CD4-positive, alpha-beta T cell (primary cell): ENCODE data around the gene KCNS1. TPM values are rescaled to one million over a fixed set of nuclear protein-coding genes. Genes with fewer than 3 reads are reported as not detected.

Experiments
- ATAC-seq: fragments of 200-7000 bp; cut with Tn5 transposase; one replicate; pipeline ENCODE4 v1.10.0; 2022; ENCODE audit warnings: mild to moderate bottlenecking; ENCODE audit not compliant: poor library complexity
- CTCF ChIA-PET: fragments of 350-600 bp; sonication (Branson Sonifier 250); formaldehyde crosslinking; loops from one replicate; lab custom pipeline; 2021; ENCODE audit warnings: antibody characterized with exemption, inconsistent platforms; lab: Charles Lee
- POLR2A ChIA-PET: fragments of 350-600 bp; sonication (Branson Sonifier 250); formaldehyde crosslinking; loops from one replicate; lab custom pipeline; 2021; ENCODE audit warnings: antibody characterized with exemption, inconsistent platforms; lab: Charles Lee
- DNase-seq, 14 experiments: peaks; one replicate each; pipeline ENCODE4 v3.0.0-alpha.2; 2013 to 2020; ENCODE audit warnings: mixed read lengths in 2 of 14
- H3K27ac ChIP-seq, 2 donors: one replicate each; pipeline versions ENCODE4 v1.5.1 to v1.7.0; 2013; ENCODE audit warnings: low read length in 2 of 2, low read depth in 1 of 2, mild to moderate bottlenecking in 1 of 2
- H3K27me3 ChIP-seq, 2 experiments: 1 replicate in 1 of 2; 2 replicates in 1 of 2; pipeline versions ENCODE4 v1.6.1 to v1.7.0; 2013; ENCODE audit warnings: low read length in 2 of 2, control low read depth in 1 of 2, mild to moderate bottlenecking in 1 of 2, moderate library complexity in 1 of 2; ENCODE audit not compliant: insufficient read depth in 2 of 2, control insufficient read depth in 1 of 2
- H3K36me3 ChIP-seq: one replicate; pipeline ENCODE4 v1.6.1; 2013; ENCODE audit warnings: low read length, control low read depth; ENCODE audit not compliant: insufficient read depth
- H3K4me1 ChIP-seq: one replicate; pipeline ENCODE4 v1.6.1; 2013; ENCODE audit warnings: low read length, control low read depth; ENCODE audit not compliant: insufficient read depth
- H3K4me3 ChIP-seq: one replicate; pipeline ENCODE4 v1.5.1; 2013; ENCODE audit warnings: mild to moderate bottlenecking, low read length, moderate library complexity
- H3K9me3 ChIP-seq, 2 experiments: 1 replicate in 1 of 2; 2 replicates in 1 of 2; pipeline versions ENCODE4 v1.6.1 to v1.7.0; 2013; ENCODE audit warnings: low read length in 2 of 2, mild to moderate bottlenecking in 2 of 2, control low read depth in 1 of 2, moderate library complexity in 1 of 2; ENCODE audit not compliant: control insufficient read depth in 1 of 2, insufficient read depth in 1 of 2
- H3K27ac Mint-ChIP-seq: one replicate; pipeline ENCODE4 v1.8.0; 2020; ENCODE audit warnings: mixed read lengths
- H3K27me3 Mint-ChIP-seq: one replicate; pipeline ENCODE4 v1.8.0; 2021; ENCODE audit warnings: mixed read lengths
- H3K36me3 Mint-ChIP-seq: one replicate; pipeline ENCODE4 v1.8.0; 2021; ENCODE audit warnings: low read depth, mixed read lengths
- H3K4me1 Mint-ChIP-seq: one replicate; pipeline ENCODE4 v1.8.0; 2021; ENCODE audit warnings: low read depth, mixed read lengths
- H3K4me3 Mint-ChIP-seq: one replicate; pipeline ENCODE4 v1.8.0; 2020; ENCODE audit warnings: mild to moderate bottlenecking, mixed read lengths
- H3K9me3 Mint-ChIP-seq: one replicate; pipeline ENCODE4 v1.8.0; 2020; ENCODE audit warnings: mixed read lengths
- CTCF ChIP-seq: fragments of 200-600 bp; IDR thresholded peaks from one replicate; pipeline ENCODE4 v1.8.0; 2022; ENCODE audit warnings: antibody characterized with exemption, mild to moderate bottlenecking
- intact Hi-C, 2 experiments: fragments of 100-400 bp; cut with DNase I in 1 of 2; cut with micrococcal nuclease in 1 of 2; formaldehyde crosslinking; loops; one replicate each; pipeline versions ENCODE4 v1.15.1 to v1.9.0; 2023 to 2025; cut with DNase I, micrococcal nuclease
- total RNA-seq, 174 experiments: library from RNA in 2 of 174; stranded (reverse) in 2 of 174; gene quantifications; one replicate each; pipeline ENCODE4 v1.2.3 and lab custom pipeline; 2021 to 2026

Gene KCNS1
- total RNA-seq, 2 experiments from 2014 or later, result not detected

- H3K4me1 Mint-ChIP-seq, result peaks cover 5% of the 10 kb centered on the region
- no peak overlapping the region for H3K27ac Mint-ChIP-seq
- H3K9me3 Mint-ChIP-seq, result no peaks in the 10 kb centered on the region
- H3K4me3 Mint-ChIP-seq, result no peak overlapping the region
- CTCF ChIA-PET, result interaction anchor here (0.6 kb wide), 1 partner anchor 19 kb away, joined by 3 read pairs; no protein-coding TSS in a partner anchor
- Histone ChIP-seq H3K9me3 (no peaks in the 10 kb centered on the region), H3K4me3 (no peak overlapping the region), H3K4me1 (peaks cover 6% of the 10 kb centered on the region), H3K27ac (no peak overlapping the region), H3K27me3 (peaks cover 0 to 9% of the 10 kb centered on the region in 2 experiments), H3K36me3 (no peaks in the 10 kb centered on the region)
- DNase-seq, result no peak
- POLR2A ChIA-PET, result no interaction called here
- no peaks in the 10 kb centered on the region for H3K36me3 Mint-ChIP-seq
- no peak for ATAC-seq
- peaks cover 5% of the 10 kb centered on the region for H3K27me3 Mint-ChIP-seq
- intact Hi-C loops, result no loop called here
- TF ChIP-seq CTCF, result no peak
Observed at GRCh38 chr20:45115386-45115774, 14.5 kb upstream of the KCNS1 start.

- peaks cover 0 to 9% of the 10 kb centered on the region in 2 experiments for H3K27me3 ChIP-seq
- no peak within 1 kb of the TSS for H3K4me3 ChIP-seq
- ChIA-PET CTCF (interaction anchor here (0.6 kb wide), 1 partner anchor 19 kb away, joined by 3 read pairs; no protein-coding TSS in a partner anchor), POLR2A (no interaction called here)
- peaks cover 6% of the 10 kb centered on the region for H3K4me1 ChIP-seq
- DNase-seq, result peak in 1 of 14 experiments; percentile 12
- H3K36me3 ChIP-seq, result no peaks in the 10 kb centered on the region
- H3K9me3 ChIP-seq, result no peaks in the 10 kb centered on the region
- ATAC-seq, result peak; percentile 51
- no peak within 1 kb of the TSS for H3K27ac ChIP-seq
- TF ChIP-seq CTCF, result no peak
- Mint-ChIP-seq H3K4me1 (peaks cover 5% of the 10 kb centered on the region), H3K9me3 (no peaks in the 10 kb centered on the region), H3K27ac (no peak within 1 kb of the TSS), H3K36me3 (no peaks in the 10 kb centered on the region), H3K4me3 (no peak within 1 kb of the TSS), H3K27me3 (no peaks in the 10 kb centered on the region)
- intact Hi-C loops, result no loop called here
Observed at GRCh38 chr20:45114465-45115385, 13.8 kb upstream of the KCNS1 start, which contains the start of gene WFDC5. TSS of gene WFDC5 (minus strand) at chr20:45115174. CDS start at chr20:45115083, 91 bp downstream.

GRCh38 chr20:45113865-45114264, 12.9 kb upstream of the KCNS1 start:
- Mint-ChIP-seq H3K4me1 (peaks cover 5% of the 10 kb centered on the region), H3K4me3 (no peak overlapping the region), H3K27me3 (no peaks in the 10 kb centered on the region), H3K9me3 (no peaks in the 10 kb centered on the region), H3K36me3 (no peaks in the 10 kb centered on the region), H3K27ac (no peak overlapping the region)
- Histone ChIP-seq H3K27me3 (peaks cover 0 to 4% of the 10 kb centered on the region in 2 experiments), H3K36me3 (no peaks in the 10 kb centered on the region), H3K27ac (no peak overlapping the region), H3K9me3 (no peaks in the 10 kb centered on the region), H3K4me1 (peaks cover 6% of the 10 kb centered on the region), H3K4me3 (no peak overlapping the region)
- ChIA-PET POLR2A (no interaction called here), CTCF (no interaction called here)
- ATAC-seq, result no peak
- TF ChIP-seq CTCF, result no peak
- intact Hi-C loops, result no loop called here
- DNase-seq, result no peak
